ENCODE data around the gene CLEC1B.
"Not testable (repeated sequence)": the region's sequence is repeated elsewhere in the genome, so short reads cannot be mapped to it uniquely, and the experiment has no call there.

CLEC1B gene

DNA sequence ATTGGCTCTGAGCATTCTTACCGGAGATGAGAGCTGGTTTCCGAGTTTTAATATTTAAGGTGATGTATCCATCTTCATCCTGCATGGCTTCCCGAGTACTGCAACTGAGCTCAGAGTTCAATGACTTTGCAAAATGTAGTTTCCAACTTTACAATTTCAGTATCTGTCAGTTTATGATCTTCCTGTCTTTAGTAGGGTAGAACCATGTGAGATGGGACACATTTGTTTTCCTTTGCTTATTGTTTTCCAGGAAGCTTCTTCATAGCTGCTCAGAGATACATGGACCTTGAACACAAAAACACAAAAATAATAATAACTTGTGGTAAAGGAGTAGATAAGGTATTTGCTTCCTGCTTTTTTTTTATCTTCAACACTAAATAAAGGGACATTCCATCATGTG, at the start of gene CLEC1B:
TSS of gene CLEC1B (minus strand) at position 106 of the 400 bp plus-strand sequence. CDS start at position 85, 21 bp downstream.
- no peak within 1 kb of the TSS for H3K4me3 Mint-ChIP-seq
- DNase-seq (no peak), ATAC-seq (no peak)
- H3K9me3 Mint-ChIP-seq: no peaks in the 10 kb centered on the region
- no peaks in the 10 kb centered on the region for H3K4me1 Mint-ChIP-seq
- H3K27ac Mint-ChIP-seq: no peak within 1 kb of the TSS
- peaks cover 6% of the 10 kb centered on the region for H3K27me3 Mint-ChIP-seq

DNA sequence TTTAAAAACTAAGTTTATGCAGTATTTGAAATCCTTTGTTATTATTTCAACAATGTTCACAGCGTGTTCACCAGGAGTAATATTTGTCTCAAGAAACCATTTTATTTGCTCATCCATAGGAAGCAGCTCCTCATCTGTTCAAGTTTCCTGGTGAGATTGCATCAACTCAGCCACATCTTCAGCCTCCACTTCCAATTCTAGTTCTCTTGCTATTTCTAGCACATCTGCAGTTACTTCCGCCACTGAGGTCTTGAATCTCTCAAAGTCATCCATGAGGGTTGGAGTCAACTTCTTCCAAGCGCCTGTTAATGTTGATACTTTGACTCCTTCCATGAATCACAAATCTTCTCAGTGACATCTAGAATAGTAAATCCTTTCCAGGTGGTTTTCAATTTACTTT, 49.6 kb upstream of the CLEC1B start:
- DNase-seq: no peak

GRCh38 chr12:10042167-10042566, 43.2 kb upstream of the CLEC1B start:
- no peaks in the 10 kb centered on the region for H3K4me1 Mint-ChIP-seq
- DNase-seq: no peak
- ATAC-seq: no peak
- H3K9me3 Mint-ChIP-seq: peaks cover 0 to 4% of the 10 kb centered on the region in 2 donors
- H3K4me3 Mint-ChIP-seq: no peak overlapping the region
- no peak overlapping the region for H3K27ac Mint-ChIP-seq
- peaks cover 24% of the 10 kb centered on the region for H3K27me3 Mint-ChIP-seq

More for the DNA sequence above, 49.6 kb upstream of the CLEC1B start:
- Mint-ChIP-seq H3K27ac (no peak overlapping the region), H3K4me3 (no peak overlapping the region), H3K9me3 (peaks cover 0 to 4% of the 10 kb centered on the region in 2 donors), H3K27me3 (peaks cover 24% of the 10 kb centered on the region), H3K4me1 (peaks cover 8% of the 10 kb centered on the region)
- no peak for ATAC-seq

GRCh38 chr12:10033783-10034545, 35.0 kb upstream of the CLEC1B start:
- H3K4me1 Mint-ChIP-seq: no peaks in the 10 kb centered on the region
- ATAC-seq: no peak
- DNase-seq: no peak
- H3K9me3 Mint-ChIP-seq: no peaks in the 10 kb centered on the region
- H3K27ac Mint-ChIP-seq: peak overlapping the region in 1 of 2 donors; percentile 7
- H3K27me3 Mint-ChIP-seq: no peaks in the 10 kb centered on the region
- H3K4me3 Mint-ChIP-seq: no peak overlapping the region

DNA sequence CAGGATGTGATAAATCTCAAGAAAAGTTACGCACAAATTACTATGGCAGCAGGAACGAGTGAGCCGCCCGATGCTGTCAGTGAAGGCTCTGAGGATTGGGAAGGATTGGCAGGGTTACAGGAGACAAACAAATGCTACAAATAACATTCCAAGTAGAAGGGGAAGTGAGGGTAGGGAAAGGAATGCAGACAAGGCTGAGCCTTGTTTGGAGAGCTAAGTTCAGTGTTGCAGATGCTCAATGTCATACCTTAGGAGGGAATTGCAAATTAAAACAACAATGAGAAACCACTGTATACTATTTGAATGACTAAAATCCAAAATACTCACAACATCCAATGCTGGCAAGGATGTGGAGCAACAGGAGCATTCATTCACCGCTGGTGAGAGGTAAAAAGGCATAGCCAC, 32.9 kb upstream of the CLEC1B start:
- Mint-ChIP-seq H3K4me3 (no peak overlapping the region), H3K4me1 (no peaks in the 10 kb centered on the region), H3K27ac (peak overlapping the region in 1 of 2 donors; percentile 29), H3K27me3 (no peaks in the 10 kb centered on the region), H3K9me3 (no peaks in the 10 kb centered on the region)
- ATAC-seq (no peak), DNase-seq (no peak)

DNA sequence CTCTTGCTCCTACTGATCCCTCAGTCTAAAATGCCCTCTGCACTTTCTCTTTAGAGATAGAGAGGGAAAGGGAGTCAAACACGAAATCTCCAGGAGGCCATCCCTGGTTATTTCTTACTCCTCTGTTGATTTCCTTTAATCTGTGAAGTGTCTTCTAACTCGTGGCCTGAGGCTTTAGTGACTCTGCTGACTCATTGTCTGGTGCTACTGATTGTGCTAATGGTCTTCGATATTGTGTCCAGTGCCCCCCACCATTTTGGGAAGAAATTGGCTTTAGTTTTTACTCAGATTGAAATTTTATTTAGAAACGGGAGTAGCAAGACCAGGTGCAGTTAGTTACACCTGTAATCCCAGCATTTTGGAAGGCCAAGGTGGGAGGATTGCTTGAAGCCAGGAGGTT, 32.4 kb upstream of the CLEC1B start:
- H3K4me1 Mint-ChIP-seq: no peaks in the 10 kb centered on the region
- DNase-seq (no peak), ATAC-seq (no peak)
- H3K4me3 Mint-ChIP-seq: no peak overlapping the region
- no peak overlapping the region for H3K27ac Mint-ChIP-seq
- no peaks in the 10 kb centered on the region for H3K9me3 Mint-ChIP-seq
- no peaks in the 10 kb centered on the region for H3K27me3 Mint-ChIP-seq

- Mint-ChIP-seq H3K4me3 (no peak within 1 kb of the TSS), H3K4me1 (no peaks in the 10 kb centered on the region), H3K27me3 (no peaks in the 10 kb centered on the region), H3K27ac (peak within 1 kb of the TSS in 1 of 2 donors; percentile 37), H3K9me3 (no peaks in the 10 kb centered on the region)
- no peak for ATAC-seq
- no peak for DNase-seq
These were observed 31.5 kb upstream of the CLEC1B start, which contains the start of gene CLEC9A for GRCh38 chr12:10030446-10030845. CLEC9A (plus strand) TSS chr12:10030682; CDS start chr12:10052688, 22,006 bp downstream.

GRCh38 chr12:10027721-10028120, 28.8 kb upstream of the CLEC1B start:
- ATAC-seq: no peak
- DNase-seq: no peak
- Mint-ChIP-seq H3K4me3 (no peak overlapping the region), H3K4me1 (no peaks in the 10 kb centered on the region), H3K9me3 (no peaks in the 10 kb centered on the region), H3K27me3 (no peaks in the 10 kb centered on the region), H3K27ac (no peak overlapping the region)

DNA sequence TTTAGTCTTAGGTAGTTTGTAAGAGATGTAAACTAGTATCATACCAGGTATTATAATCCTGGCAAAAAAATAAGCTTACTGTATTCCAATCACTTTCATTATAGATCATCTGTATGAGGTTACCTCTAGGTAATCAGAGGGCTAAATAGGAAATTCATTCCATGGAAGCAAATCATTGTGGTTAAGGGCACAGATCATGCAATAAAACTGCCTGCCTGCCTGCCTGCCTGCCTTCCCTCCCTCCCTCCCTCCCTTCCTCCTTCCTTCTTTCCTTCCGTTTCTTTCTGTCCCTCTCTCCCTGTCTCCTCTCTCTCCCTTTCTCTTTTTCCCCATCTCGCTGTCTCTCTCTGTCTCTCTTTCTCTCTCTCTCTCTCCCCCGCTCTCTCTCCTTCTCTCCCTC, 28.4 kb upstream of the CLEC1B start:
- Mint-ChIP-seq H3K27ac (no peak overlapping the region), H3K27me3 (no peaks in the 10 kb centered on the region), H3K4me1 (no peaks in the 10 kb centered on the region), H3K9me3 (no peaks in the 10 kb centered on the region), H3K4me3 (no peak overlapping the region)
- DNase-seq (no peak), ATAC-seq (no peak)

DNA sequence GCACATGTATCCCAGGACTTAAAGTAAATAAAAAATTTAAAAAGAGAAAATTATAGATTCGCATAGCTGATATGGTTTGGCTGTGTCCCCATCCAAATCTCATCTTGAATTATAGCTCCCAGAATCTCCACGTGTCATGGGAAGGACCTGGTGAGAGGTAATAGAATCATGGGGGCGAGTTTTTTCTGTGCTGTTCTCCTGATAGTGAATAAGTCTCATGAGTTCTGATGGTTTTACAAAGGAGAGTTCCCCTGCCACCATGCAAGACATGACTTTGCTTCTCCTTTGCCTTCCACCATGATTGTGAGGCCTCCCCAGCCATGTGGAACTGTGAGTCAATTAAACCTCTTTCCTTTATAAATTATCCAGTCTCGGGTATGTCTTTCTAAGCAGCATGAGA, 27.7 kb upstream of the CLEC1B start:
- not testable (repeated sequence) for H3K27me3 Mint-ChIP-seq, H3K4me1 Mint-ChIP-seq, H3K4me3 Mint-ChIP-seq, DNase-seq, ATAC-seq, H3K9me3 Mint-ChIP-seq
- peak overlapping the region in 1 of 2 donors; percentile 66 for H3K27ac Mint-ChIP-seq

GRCh38 chr12:10025236-10025635, 26.3 kb upstream of the CLEC1B start:
- no peaks in the 10 kb centered on the region for H3K9me3 Mint-ChIP-seq
- H3K27me3 Mint-ChIP-seq: no peaks in the 10 kb centered on the region
- ATAC-seq: no peak
- no peak overlapping the region for H3K4me3 Mint-ChIP-seq
- no peak overlapping the region for H3K27ac Mint-ChIP-seq
- no peak for DNase-seq
- H3K4me1 Mint-ChIP-seq: no peaks in the 10 kb centered on the region

GRCh38 chr12:10021342-10021741, 22.4 kb upstream of the CLEC1B start:
- Mint-ChIP-seq H3K4me1 (no peaks in the 10 kb centered on the region), H3K4me3 (no peak overlapping the region), H3K27ac (no peak overlapping the region), H3K9me3 (no peaks in the 10 kb centered on the region), H3K27me3 (no peaks in the 10 kb centered on the region)
- ATAC-seq (no peak), DNase-seq (no peak)

GRCh38 chr12:10018386-10018785, 19.5 kb upstream of the CLEC1B start:
- H3K27me3 Mint-ChIP-seq: peaks cover 13% of the 10 kb centered on the region
- H3K9me3 Mint-ChIP-seq: no peaks in the 10 kb centered on the region
- no peaks in the 10 kb centered on the region for H3K4me1 Mint-ChIP-seq
- no peak overlapping the region for H3K27ac Mint-ChIP-seq
- ATAC-seq (no peak), DNase-seq (no peak)
- no peak overlapping the region for H3K4me3 Mint-ChIP-seq

DNA sequence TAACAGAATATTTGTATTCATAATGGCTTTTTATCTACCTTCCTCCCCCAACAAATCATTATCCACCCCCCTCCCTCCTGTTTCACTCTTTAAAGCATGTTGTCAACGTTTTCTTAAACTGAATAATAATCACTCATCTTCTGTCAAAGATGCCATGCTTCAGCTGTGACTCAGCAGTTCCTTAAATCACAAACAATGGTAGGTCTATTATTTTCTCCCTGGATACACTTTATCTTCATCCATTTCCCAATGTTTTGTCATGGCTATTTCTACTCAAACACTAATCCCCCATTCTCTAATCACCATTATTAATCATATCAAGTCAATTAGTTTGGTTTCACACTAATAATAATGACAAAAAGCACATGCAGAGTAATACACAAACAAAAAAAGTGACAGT, 18.0 kb upstream of the CLEC1B start:
- Mint-ChIP-seq H3K9me3 (no peaks in the 10 kb centered on the region), H3K4me1 (no peaks in the 10 kb centered on the region), H3K4me3 (no peak overlapping the region), H3K27me3 (peaks cover 13% of the 10 kb centered on the region), H3K27ac (no peak overlapping the region)
- ATAC-seq (no peak), DNase-seq (no peak)

DNA sequence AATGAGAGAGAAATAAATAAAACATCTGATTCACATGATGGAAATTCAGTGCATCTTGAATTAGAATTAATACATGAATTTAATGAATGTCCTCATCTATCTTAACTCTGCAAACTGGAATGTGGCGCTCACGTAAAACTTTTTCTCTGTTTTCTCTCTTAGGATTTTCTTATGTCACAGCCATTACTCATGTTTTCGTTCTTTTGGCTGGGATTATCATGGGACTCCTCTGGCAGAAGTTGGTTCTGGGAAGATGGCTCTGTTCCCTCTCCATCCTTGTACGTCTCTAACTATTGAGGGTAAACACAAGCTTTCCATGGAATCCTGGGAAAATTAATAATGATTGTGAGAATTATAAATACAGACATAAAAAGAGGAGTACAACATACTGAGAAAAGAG, 16.5 kb upstream of the CLEC1B start:
- Mint-ChIP-seq H3K4me1 (no peaks in the 10 kb centered on the region), H3K9me3 (no peaks in the 10 kb centered on the region), H3K27me3 (peaks cover 19% of the 10 kb centered on the region), H3K4me3 (no peak overlapping the region), H3K27ac (no peak overlapping the region)
- DNase-seq: no peak
- ATAC-seq: no peak

DNA sequence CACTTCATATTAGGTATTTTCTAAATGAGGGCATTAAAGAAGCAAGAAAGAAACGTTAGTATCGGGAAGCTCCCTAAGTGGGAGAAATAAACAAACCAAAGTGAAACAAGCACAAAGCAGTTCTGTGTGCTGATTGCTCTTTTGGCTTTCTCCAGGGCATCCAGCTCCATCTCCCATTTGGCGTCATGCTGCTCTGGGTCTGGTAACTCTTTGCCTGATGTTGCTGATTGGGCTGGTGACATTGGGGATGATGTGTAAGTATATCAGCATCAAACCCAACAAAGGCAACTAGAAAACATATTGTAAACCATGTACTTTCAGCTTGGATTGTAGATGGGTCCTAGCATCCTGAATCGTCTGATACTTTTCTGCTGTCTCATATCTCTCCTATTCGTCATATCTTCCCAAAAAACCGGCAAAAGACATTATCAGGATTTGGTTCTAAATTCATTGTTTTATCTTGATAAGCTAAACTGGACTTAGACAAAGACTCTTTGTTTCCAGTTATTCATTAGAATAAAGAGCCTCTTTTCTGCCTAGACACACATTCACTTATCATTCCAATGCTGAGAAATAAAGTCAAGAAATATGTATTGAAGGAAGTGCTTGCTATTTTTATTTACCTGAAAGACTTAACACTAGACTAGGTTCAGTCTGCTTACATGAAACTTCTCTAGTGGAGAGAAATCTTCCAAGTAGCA, 13.9 kb upstream of the CLEC1B start:
- H3K4me3 Mint-ChIP-seq: no peak overlapping the region
- ATAC-seq (no peak), DNase-seq (no peak)
- no peak overlapping the region for H3K27ac Mint-ChIP-seq
- H3K27me3 Mint-ChIP-seq: peaks cover 25% of the 10 kb centered on the region
- peaks cover 6% of the 10 kb centered on the region for H3K4me1 Mint-ChIP-seq
- no peaks in the 10 kb centered on the region for H3K9me3 Mint-ChIP-seq

All from stimulated activated naive CD8-positive, alpha-beta T cell treated with anti-CD3 and anti-CD28 coated beads, Interleukin-15, amount 100 ng/mL, for 72 hours (primary cell).